HG02981 (cell line): ENCODE data around the gene SKOR1.

Experiments
- ATAC-seq: cut with Tn5 transposase; IDR thresholded peaks from one replicate; pipeline ENCODE4 v1.9.1; 2021; ENCODE audit warnings: mild to moderate bottlenecking, moderate library complexity; ENCODE audit not compliant: unreplicated experiment

The SKOR1 gene

DNA sequence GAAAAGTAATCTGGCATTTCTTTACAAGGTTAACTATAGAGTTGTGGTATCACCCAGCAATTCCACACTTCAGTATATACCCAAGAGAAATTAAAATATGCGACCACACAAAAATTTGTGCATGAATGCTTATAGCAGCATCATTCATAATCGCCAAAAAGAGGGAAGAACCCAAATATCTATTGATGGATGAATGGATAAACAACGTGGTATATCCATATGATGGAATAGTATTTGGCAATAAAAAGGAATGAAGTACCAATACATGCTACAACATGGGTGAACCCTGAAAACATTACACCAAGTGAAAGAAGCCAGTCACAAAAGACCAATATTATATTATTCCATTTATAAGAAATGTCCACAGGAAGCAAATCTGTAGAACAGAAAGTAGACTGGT lies 8.6 kb upstream of the SKOR1 start:
- no peak for ATAC-seq

DNA sequence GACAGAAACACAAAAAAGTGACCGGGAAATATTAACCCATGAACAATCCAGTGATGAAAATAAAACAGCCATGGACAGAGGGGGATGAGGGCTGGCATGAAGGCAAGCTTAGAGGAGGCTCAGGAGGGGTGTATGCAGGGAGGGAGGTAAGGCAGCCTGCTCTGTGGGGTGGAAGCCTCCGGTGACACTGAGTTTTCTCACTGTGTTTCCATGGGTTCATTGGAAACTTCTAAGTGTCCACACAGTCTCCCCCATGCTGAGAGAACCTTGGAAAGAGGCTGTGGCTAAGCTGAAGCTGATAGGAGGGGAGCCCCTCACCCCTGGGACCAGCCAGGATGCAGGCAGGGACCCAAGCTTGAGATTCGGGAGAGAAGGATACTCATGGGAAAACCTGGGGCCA lies 6.8 kb upstream of the SKOR1 start:
- ATAC-seq = no peak

DNA sequence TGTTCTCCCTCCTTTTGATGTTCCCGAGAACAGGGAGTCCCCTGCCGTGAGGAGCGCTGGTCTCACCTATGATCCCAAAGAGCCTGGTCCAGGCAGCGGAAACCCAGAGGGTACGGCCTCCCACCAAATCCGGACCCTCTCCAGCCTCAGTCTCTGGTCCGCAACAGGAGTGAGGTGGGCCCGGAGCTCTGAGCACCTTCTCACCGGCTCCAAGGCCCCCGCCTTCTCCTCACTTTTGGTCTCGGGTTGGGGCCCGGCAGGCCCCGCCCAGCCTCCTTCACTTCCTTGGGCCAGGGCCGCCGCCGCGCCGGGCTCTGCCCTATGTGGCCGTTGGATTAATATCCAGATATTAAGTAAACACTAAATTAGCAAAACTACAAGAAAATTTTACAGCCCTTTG lies 5.7 kb upstream of the SKOR1 start:
- no peak for ATAC-seq

DNA sequence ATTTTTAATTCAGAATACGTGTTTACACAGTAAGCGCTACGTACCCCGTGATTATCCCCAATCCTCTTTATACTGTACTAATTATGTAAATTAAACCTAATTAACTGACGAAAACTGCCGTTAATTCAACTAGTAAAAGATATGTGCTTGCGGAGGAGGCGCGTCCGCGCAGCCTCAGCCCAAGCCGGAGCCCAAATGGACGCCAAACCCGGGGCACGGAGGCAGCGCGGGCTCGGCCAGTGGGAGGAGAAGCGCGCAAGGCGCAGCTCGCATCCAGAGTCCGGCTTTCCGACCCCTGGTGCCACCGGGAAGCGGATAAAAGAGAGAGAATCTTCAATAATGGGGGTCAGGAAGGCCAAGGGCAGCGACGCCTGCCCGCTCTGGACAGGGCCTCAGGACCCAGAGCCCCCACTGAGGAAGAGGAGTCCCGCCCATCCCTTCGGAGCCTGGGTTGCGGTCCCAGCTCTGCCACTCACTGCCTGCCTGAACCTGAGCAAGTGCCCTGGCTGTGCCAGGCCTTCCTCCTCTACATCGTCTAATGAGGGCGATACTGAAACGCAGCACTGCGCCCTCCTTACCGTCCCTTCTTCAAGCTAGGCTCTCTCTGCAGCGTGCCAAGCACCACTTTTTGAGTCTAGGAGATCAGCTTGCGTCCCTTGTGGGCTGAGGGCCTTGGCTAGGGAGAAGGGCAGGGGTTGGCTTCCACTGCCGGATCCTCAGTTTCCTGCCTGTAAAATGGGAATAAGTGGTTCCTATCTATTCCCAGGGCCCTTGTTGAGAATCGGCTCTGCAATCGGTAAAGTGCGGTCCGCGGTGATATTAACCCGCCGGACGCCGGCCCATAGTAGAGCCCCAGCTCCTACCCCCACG lies 5.0 kb upstream of the SKOR1 start:
- no peak for ATAC-seq

DNA sequence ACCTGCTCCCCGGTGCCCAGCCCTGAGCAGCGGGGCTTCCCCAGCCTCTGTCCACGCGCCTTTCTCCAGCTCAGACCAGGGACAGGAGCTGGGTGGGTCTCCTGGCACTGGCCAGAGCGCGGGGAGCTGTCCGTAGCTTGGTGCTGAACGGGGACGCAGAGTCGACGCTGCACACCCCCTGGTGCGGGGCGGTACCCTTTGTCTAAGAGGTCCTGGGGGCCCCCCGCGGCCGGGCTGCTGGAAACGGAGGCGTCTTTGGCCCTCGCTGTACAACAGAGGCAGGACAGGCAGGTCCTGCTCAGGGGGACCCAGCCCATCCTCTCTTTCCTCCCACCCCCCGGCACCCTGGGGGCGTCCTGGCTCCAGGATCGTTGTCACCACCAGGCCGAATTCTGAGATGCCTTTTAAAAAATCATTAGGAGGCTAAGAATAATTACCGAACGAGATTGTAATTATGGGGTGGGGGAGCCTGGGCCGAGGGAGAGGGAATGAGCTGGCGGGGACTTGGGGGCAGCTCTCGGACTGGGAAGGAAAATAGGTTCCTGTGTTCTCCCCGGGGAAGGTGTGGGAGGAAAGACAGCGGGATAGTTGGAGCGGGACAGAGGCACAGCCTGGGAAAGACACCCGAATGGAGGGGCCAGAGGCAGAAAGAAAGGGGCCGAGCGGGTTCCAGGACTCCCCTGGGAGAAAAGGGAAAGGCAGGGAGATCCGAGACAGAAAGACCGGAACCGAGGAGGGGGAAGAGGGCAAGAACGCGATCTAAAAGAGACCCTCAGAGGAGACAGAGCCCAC lies 4.1 kb upstream of the SKOR1 start:
- ATAC-seq = no peak

DNA sequence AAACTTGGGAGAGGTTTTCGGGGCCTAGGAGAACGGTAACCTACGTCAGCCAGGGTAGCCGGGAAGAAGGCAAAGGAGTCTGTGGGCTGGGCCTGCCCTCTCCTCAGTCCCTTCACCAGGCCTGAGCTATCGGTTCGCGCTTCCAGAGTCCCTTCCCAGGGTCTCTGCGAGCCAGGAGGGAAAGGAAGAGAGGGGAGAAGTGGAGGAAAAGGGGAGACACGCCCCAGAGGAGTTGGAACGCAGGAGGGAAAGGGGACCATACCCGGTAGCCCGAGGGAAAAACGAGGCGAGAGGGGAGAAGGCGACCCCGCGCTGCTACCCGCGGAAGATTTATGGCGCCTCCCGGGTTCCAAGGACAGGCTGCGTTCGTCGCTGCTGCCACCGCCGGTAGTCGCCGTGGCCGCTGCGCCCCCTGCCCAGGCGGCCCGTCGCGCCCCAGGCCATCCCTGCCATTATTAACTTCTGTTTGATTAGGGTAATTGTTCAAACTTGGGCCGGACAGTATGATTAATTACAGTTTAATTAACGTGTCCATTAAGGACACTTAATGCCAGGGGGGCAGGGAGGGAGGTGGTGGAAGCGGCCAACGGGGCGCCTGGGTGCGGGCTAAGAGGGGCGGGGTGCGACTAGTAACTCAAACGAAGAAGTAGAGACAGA lies 3.4 kb upstream of the SKOR1 start:
- no peak for ATAC-seq

DNA sequence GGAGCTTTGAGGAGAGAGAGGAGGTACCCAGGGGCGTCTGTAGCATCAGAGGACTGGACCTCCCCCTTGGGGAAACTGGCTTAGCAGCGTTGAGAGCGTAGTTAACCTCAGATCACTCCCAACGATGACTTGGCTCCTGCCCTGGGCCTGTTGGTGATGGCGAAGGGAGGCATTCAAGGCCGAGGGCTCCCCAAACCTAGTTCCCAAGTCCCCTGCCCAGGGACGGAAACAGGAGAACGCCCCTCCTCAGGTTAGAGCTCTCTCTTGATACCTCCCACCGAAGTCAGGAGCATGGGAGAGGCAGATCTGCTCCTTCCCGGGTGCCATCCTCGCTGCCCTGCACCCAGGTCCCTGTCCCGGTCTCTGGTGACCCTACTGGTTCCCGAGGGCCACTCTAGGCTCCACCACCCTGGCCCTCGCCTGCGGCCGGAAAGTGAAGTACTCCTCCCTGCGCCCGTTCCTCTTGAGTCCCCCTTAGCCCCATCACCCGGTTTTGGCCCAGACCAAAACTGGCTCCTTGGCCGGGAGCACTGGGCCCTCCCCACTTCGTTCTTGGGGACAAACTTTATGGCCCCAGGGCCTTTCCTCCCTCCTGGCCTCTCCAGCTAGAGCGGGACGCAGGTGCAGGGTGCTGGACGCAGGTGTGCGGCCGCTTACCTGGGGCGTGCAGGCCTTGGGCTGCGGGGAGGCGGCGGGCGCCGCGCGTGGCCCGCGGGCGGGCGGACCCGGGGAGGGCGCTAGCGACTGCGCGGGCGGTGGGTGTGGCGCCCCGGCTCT lies 2.6 kb upstream of the SKOR1 start:
- ATAC-seq = no peak

DNA sequence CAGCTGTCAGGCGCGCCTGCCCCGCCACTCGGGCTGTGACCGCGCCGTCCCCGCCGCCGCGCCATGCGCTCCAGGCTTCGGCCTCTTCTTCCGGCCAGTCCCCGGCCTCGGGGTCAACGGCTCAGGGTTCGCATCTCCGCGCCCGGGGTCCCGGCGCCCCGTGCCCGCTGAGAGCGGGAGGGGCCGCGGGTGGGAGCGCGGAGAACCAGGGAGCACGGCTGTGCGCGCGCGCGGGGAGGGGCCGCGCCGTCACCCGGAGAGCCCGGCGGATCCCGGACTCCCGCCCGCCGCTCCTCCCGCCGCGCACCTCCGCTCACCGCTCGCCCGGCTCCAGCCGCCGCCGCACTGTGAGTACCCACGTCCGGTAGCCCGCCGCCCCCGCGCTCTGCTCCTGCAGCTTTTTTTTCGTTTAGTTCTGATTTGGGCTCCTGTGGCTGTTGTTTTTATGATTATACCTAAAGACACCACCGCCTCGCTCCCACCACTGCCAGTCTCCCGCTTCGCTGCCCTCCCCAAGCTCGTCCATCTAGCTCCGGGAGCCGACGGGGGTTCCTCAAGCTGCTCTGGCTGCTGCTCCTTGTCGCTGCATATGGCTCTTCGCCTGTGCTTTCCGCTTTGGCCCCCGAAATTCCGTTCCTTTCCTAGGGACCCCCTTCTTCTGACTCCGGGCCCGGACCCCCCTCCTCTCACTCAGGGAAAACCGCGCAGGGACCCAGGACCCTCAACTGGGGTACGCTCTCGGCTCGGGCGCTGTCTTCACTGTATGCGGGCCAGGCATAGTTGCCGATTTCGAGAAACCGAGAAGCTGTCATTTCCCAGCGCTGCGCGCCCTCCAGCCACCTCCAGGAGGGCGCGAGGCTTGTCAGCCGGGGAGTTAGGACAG lies 1.8 kb upstream of the SKOR1 start:
- ATAC-seq = no peak

DNA sequence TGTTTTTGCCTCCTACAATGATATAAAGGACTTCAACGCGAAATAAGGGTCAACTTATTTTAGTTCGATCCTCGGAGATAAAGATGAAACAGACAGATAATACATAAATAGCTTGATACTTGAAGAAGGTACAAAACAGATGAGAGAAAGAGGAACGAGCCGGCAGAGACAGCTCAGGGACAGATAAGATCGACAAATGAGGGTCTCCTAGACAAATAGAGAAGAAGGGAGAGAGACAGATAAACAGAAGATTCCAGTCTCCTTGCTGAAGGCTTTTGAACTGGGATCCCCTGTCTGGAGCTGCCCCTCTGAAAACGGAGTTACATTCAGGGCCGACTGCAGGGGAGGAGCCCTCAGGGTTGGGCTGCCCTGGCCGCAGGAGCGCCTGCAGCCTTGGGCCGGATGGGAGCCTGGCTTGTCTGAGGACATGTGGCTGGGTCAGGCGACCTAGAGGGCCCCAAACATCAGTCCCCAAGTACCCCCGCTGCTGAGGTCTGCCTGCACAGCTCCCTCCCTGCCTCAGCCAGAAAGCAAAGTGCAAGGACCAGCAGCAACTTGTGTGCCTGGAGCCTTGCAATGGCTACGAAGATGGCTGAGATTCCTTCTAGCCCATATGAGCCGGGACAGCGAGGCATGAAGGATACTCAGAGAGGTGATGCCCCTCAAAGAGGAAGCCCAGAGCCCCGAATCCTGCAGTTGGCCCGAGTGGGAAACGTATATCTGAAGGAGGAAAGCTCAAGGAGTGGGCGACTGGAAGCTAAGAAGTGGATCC lies 926 bp upstream of the SKOR1 start:
- ATAC-seq = no peak

DNA sequence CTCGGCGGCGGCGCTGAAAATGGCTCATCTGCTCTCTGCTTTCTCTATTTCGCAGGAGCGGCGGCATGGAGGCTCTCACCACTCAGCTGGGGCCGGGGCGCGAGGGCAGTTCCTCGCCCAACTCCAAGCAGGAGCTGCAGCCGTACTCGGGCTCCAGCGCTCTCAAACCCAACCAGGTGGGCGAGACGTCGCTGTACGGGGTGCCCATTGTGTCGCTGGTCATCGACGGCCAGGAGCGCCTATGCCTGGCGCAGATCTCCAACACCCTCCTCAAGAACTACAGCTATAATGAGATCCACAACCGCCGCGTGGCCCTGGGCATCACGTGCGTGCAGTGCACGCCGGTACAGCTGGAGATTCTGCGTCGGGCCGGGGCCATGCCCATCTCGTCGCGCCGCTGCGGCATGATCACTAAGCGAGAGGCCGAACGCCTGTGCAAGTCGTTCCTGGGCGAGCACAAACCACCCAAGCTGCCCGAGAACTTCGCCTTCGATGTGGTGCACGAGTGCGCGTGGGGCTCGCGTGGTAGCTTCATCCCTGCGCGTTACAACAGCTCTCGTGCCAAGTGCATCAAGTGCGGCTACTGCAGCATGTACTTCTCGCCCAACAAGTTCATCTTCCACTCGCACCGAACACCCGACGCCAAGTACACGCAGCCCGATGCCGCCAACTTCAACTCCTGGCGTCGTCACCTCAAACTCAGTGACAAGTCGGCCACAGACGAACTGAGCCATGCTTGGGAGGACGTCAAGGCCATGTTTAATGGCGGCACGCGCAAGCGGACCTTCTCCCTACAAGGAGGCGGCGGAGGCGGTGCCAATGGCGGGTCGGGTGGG lies 790 bp downstream of the SKOR1 start:
- no peak for ATAC-seq

DNA sequence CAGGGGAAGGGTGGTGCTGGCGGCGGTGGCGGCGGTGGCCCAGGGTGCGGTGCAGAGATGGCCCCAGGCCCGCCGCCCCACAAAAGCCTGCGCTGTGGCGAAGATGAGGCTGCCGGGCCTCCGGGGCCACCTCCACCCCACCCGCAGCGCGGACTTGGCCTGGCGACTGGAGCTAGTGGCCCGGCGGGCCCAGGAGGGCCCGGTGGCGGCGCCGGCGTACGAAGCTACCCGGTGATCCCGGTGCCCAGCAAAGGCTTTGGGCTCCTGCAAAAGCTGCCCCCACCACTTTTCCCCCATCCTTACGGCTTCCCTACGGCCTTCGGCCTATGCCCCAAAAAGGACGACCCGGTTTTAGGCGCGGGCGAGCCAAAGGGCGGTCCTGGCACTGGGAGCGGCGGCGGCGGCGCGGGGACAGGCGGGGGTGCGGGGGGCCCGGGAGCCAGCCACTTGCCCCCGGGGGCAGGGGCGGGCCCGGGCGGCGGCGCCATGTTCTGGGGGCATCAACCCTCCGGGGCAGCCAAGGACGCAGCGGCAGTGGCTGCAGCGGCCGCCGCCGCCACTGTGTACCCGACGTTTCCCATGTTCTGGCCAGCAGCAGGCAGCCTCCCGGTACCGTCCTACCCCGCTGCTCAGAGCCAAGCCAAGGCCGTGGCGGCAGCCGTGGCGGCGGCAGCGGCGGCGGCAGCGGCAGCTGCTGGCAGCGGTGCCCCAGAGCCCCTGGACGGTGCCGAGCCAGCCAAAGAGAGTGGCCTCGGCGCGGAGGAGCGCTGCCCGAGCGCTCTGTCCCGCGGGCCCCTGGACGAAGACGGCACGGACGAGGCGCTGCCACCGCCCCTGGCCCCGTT lies 1.6 kb downstream of the SKOR1 start:
- no peak for ATAC-seq

DNA sequence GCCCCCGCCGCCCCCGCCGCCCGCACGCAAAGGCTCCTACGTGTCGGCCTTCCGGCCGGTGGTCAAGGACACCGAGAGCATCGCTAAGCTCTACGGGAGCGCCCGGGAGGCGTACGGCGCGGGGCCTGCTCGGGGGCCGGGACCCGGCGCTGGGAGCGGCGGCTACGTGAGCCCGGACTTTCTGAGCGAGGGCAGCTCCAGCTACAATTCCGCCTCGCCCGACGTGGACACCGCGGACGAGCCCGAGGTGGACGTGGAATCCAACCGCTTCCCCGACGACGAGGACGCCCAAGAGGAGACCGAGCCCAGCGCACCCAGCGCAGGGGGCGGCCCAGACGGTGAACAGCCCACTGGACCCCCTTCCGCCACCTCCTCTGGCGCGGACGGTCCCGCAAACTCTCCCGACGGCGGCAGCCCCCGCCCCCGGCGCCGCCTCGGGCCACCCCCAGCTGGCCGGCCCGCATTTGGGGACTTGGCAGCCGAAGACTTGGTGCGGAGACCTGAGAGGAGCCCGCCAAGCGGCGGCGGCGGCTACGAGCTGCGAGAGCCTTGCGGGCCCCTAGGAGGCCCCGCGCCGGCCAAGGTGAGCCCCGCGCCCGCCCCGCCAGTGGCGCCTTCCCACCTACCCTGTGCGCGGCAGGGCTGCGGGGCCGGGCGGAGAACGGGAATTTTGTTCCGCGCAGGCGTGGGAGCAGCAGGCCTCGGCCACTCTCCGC lies 2.4 kb downstream of the SKOR1 start:
- no peak for ATAC-seq

DNA sequence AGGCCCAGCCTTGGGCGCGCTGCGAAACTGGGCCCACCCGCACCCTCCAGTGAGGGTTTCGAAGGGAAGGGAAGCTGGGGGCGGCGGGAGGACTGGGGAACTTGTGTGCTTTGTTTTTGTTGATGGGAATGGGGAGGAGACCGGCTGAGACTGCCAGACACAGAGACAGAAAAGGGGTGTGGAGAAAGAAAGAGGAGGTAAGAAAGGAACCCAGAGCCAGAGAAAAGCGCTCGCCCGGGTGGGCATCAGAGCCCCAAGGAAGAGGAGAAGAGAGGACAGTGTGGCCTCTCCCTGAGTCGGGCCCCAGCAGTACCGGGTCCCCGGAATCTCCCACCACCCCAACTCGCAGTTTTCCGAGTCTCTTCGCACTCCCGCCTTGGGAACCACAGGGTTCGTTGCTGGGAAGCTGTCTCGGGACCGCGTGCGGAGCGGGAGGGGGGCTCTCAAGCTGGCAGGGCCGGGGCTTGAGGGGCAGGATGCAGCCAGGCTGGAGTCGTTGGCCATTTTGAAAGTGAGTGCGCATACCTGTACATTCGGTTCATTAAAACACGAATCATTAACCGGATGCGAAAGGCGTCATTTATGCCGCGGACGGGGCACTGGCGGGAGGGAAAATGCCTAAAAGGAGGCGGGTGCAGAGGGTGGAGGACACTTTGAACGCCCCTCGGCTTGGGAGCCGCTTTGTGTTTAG lies 3.1 kb downstream of the SKOR1 start:
- no peak for ATAC-seq

DNA sequence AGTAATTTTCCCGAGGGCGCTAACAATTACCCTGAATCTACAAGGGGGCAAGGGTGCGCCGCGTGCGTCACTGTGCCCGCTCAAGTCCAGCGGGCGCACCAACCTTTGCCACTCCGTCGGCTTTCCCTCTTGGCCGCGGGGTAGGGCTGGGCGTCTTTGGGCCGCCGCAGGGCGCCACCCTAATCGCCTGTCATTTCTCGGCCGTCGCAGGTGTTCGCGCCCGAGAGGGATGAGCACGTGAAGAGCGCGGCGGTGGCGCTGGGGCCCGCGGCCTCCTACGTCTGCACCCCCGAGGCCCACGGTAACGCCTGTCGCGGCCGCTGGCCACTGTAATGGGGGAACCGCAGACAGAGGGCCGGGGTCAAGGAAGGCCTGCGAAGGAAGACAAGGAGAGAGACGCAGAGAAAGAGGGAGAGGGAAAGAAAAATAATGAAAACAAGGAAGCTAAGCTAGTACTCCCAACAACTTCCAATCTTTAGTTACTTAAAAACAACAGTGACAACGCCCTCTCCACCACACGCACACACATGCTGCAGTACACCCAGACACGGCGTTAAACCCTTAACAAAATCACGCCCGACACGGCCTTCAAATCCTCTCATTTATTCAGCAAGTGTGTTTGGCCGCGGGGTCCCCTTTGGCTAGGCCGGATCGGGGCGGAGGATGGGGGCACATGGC lies 3.8 kb downstream of the SKOR1 start:
- no peak for ATAC-seq

DNA sequence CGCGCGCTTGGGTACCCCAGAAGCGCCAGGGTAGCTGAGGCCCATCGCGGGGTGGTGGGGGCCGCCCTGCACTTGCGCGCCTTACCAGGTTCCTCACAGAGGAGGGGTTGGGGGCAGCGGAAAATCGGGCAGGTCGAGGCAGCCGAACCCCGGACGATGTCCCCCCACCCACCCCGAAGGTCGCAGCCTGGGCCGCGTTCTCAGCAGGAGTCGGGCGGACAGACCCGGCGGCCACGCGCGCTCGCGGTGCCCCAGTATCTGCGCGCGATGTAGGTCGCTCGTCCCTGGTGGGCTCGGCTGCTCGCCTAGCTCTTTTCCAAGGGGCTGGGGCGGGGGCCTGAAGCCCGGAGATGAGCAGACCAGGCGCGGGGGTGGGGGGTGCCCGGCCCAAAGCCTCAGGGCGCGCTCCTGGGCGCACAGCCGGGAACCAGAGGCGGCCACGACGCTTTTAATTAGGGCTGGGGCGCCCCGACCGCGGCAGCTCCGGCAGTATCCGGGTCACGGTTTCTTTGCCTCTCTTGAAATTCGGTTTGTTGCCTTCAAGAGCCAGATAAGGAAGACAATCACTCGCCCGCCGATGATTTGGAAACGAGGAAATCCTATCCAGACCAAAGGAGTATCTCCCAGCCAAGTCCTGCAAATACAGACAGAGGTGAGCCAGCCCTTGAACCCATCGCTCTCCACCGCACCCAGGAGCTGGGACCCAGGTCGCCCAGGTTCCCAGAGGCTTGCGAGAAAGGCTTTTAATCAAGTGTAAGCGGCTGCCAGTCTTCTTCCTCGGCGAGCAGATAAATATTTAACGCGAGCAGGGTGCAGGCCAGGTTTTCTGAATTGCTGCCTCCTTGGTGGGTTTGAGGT lies 4.6 kb downstream of the SKOR1 start:
- no peak for ATAC-seq
